ENCODE results near the gene LCOR.
"Not testable (repeated sequence)": the region's sequence is repeated elsewhere in the genome, so short reads cannot be mapped to it uniquely, and the experiment has no call there.

Gene LCOR

GRCh38 chr10:96840841-96841518 lies 8.9 kb downstream of the LCOR start:
- no peak for DNase-seq

DNA sequence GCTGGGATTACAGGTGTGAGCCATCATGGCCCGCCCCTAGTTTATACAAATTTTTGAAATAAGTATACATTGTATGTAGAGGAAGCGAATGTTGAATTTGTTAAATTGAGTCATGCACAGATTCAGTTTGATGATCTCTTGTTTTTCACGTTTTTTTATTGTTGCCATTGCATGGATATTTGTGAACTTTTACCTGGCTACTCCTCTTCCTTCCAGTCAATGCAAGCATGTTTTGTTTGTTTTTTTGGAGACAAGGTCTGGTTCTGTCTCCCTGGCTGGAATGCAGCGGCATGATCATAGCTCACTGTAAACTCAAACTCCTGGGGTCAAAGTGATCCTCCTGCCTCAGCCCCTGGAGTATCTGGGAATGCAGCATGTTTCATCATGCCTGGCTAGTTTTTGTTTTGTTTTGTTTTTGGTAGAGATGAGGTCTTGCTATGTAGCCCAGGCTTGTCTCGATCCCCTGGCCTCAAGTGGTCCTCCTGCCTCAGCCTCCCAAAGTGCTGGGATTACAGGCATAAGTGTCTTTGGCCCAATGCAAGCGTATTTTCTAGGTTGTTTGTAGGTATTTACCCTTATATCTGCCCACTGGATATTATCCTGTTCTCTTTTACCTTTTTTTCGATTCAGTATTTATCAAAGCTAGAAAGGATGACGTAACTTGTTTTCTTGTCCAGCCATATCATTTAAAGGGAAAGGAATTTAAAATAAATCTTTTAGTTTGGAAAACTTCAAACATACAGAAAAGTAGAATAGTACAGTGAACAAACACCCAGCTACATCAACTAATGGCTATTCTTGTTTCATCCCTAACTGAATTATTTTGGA lies 11.0 kb downstream of the LCOR start:
- no peak for DNase-seq

GRCh38 chr10:96843823-96844222 lies 11.7 kb downstream of the LCOR start:
- DNase-seq = no peak

DNA sequence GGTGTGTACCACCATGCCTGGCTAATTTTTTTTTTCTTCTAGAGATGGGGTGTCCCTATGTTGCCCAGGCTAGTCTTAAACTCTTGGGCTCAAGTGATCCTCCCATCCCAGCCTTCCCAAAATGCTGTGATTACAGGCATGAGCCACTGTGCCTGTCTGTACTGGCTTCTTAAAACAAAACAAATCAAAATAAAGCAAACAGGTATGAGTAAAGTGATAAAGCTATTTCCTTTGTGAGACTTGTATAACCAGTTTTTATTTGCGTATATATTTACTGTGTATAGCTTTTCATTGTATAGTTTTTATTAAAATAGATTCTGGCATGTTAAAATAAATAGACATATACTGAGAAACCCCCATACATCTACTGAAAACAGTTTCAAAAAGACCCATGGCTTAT lies 14.3 kb downstream of the LCOR start:
- DNase-seq = no peak

DNA sequence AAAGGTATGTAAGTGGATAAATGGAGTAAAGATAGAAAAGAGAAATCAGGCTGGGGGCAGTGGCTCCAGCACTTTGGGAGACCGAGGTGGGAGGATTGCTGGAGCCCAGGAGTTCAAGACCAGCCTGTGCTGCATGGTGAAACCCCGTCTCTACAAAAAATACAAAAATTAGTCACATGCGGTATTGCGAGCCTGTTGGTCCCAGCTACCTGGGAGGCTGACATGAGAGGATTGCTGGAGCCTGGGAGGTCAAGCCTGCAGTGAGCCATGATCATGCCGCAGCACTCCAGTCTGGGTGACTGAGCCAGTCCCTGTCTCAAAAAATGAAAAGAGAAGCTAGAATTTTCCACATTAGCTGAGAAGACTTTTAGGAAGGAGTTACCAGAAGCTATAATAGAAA lies 14.8 kb downstream of the LCOR start:
- DNase-seq = no peak

DNA sequence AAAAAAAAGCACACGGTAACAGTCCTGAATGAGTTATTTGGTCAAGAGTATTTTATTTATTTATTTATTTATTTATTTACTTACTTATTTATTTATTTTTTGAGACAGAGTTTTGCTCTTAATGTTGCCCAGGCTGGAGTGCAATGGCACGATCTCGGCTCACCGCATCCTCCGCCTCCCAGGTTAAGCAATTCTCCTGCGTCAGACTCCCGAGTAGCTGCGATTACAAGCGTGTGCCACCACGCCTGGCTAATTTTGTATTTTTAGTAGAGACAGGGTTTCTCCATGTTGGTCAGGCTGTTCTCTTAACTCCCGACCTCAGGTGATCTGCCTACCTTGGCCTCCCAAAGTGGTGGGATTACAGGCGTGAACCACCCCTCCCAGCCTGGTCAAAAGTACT lies 15.3 kb downstream of the LCOR start:
- not testable (repeated sequence) for DNase-seq

DNA sequence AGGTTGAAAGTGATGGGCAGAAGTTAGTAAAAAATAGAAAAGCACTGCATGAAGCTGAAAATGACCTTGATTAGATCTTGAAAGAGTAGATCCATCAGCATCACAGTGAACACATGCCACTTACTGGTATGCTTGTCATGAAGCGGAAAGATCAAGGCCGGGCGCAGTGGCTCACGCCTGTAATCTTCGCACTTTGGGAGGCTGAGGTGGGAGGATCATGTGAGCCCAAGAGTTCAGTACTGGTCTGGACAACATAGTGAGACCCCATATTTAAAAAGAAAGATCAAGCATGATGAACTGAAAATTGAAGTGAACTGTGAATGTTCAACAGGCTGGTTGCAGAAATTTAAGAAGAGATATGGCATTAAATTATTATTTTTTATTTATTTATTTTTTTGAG lies 18.0 kb downstream of the LCOR start:
- no peak for DNase-seq

- no peak for DNase-seq
Observed at GRCh38 chr10:96850825-96851224, 18.7 kb downstream of the LCOR start.

DNA sequence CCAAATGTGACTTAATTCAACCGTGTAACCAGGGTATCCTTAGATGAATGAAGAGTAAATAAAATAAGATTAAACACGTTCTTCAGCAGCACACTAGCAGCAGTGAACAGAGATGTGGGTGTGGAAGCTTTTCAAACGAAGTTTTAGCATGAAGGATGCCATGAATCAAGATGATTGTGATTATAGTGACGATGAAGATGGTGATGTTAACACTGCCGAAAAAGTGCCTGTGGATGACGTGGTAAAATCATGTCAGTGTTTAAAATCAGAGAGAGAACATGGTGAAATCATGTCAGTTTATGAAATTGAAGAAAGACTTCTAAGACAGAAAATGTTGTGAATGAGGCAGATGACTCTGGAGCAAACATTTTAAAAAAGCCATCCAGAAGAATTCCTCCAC lies 19.2 kb downstream of the LCOR start:
- no peak for DNase-seq

DNA sequence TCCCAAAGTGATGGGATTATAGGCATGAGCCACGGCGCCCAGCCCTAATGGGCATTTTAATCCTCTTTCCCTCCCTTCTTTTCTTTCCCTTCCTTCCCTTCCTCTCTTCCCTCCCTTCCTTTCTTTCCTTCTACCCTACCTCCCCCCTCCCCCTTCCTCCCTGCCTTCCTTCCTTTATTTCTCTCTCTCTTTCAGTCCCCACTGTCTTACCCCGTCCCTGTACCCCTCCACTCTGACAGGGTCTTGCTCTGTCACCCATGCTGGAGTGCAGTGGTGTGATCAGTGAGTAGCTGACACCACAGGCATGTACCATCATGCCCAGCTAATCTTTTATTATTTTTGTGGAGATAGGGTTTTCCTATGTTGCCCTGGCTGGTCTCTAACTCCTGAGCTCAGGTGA lies 24.2 kb downstream of the LCOR start:
- DNase-seq = no peak

DNA sequence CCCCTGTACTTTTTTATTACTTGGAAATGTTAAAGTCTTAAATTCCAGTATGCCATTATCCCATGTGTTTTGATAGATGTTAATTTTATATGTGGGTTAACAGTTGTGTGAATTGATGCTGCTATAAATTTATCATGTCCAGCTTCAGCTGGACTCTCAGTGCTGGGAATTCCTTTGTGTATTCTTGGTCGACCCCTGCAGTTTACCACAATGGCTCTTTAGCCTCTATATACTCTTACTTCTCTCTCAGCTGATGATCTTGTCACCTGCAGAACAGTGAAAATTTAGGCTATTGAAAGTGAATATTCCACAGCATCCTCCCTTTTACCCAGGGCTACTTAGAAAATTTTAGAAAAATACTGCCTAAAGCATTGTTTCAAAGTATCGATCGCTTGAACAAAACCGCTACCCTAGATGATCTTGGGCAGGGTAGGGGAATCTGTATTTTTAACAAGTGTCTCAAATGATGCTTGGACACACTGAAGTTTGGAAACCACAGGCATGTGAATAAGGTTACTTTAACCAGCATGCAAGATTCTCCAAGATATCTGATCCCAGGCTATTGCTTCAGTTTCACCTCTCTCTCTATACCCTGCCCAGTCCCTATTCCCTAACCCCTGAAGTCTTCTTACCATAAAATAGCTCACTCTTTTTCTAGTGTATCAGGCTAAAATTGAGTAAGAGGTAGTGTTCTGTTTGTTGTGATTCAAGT lies 25.4 kb downstream of the LCOR start:
- DNase-seq = no peak

DNA sequence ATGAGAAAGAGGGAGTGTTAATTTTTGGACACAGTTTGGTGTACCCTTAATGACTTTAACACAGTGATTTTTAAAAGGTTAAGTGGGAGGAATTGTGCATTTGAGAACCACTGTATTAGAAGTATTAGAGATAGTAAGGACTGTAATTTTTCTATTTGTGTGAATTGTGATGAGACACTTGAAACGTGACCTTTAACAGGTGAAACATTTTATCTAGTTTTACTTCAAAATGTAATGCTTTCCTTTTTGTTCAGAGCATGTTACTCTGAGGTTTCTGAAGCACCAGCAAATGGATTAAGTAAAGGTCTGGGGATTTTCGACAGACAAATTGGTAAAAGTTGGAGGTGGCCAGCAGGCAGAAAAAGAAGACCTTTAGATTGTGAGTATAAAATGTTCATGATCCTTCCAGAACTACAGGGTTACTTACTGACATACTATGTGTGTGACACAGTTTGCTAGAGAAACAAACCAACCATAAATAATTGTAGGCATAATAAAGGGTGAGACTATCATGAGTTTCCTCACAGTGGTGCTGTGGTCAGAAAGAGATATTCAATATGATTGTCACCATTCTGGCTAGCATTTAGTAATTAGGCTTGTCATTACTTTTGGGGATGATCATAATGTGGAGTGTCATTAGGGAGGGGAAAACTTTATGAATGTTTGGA lies 26.1 kb downstream of the LCOR start:
- no peak for DNase-seq

DNA sequence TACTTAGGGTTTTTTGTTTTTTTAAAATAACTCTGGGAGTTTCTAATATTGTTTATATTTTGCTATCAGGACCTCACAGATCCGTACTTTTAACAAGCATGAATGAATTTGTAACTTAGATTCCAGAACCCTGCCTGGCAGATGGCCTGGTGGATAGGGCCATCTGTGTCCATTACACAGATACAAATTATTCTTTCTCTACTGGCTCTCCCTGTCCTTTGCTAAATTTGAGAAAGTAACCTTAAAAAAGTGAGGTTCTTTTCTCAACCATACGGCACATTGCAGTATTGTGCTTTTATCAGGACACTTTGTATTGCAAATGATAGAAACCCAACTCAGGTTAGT lies 26.6 kb downstream of the LCOR start:
- DNase-seq = no peak

GRCh38 chr10:96860631-96861277 lies 28.7 kb downstream of the LCOR start:
- DNase-seq = no peak

- no peak for DNase-seq
Observed at GRCh38 chr10:96863922-96864543, 31.9 kb downstream of the LCOR start.

GRCh38 chr10:96873086-96873485 lies 41.0 kb downstream of the LCOR start:
- no peak for DNase-seq

DNA sequence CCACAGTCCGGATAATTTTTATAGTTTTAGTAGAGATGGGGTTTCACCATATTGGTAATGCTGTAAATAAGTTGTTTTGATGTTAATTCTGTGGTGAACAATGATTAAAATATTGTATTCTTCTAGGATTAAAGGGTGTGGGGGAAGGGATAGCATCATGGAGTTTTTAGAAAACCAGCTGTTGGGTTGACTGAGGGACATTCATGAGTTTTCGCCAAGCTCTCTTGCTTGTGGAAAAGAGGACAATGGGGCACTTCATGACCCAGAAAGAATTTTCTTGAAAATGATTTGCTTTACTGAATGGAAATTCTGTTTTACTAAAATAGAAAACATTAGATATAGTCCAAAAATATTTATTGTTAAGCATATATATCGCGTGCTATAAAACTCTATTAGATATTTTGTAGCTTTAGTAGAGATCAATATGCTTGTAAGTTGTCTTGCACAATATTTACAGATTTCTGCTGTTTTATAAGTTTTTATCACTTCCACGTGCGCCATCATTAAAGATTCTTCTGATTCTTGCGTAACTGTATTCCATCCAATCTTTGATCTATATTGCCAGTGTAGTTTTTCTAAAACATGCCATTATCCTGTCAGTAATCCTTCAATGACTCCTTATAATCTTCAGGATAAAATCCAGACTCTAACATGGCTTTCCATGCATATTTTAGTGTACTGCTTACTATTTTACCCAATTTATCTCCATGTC lies 41.8 kb downstream of the LCOR start:
- no peak for DNase-seq

GRCh38 chr10:96878057-96878456 lies 46.0 kb downstream of the LCOR start:
- DNase-seq = no peak

- DNase-seq = no peak
Observed at GRCh38 chr10:96880575-96880974, 48.5 kb downstream of the LCOR start.

DNA sequence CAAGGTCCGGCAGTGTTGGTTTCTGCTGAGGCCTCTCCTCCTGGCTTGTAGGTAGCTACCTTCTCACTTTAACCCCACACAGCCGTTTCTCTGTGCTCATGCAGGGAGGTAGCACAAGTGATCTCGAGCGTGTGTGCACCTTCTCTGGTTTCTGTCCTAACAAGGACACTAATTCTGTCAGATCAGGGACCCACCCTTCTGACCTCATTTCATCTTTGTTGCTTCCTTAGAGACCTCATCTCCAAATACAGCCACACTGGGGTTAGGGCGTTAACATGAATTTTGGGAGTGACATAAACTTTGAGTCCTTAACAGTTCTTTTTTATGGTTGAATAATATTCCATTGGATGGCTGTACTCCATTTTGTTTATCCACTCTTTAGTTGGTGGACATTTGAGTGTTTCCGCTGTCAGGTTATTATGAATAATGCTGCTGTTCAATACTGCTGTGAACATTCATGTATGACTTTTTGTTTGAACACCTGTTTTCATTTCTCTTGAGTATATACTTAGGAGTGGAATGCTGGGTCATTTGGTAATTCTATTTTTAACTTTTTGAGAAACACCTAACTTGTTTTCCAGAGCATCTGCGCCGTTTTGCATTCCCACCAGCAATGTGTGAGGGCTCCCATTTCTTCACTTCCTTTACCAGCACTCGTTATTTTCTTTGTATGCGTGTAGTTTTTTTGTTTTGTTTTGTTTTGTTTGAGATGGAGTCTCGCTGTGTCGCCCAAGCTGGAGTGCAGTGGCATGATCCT lies 57.5 kb downstream of the LCOR start:
- DNase-seq = no peak

DNA sequence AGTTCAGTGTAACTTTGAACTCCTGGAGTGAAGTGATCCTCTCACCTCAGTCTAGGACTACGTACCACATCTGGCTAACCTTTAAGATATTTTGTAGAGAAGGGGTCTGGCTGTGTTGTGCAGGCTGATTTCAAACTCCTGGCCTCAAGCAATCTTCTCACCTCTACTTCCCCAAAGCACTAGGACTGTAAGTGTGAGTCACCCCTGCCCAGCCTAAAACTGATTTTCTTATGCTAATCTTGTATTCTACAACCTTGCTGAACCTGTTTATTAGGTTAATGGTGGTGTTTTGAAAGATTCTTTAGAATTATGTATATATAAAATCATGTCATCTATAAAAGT lies 58.0 kb downstream of the LCOR start:
- no peak for DNase-seq

All from effector CD4-positive, alpha-beta T cell (primary cell).